KBM-7 (cell line): ENCODE measurements around the gene TPPP2.
"Not testable (repeated sequence)": the region's sequence is repeated elsewhere in the genome, so short reads cannot be mapped to it uniquely, and the experiment has no call there.

Experiments
- DNase-seq: peaks from one replicate; pipeline ENCODE4 v3.0.0-alpha.2; 2015
- in situ Hi-C: fragments of 300-500 bp; cut with MboI; formaldehyde crosslinking; loops from 2 replicates; pipeline ENCODE4 v1.14.3; 2020; ENCODE audit warnings: low sequenced_read_pairs, low pct_unique_long_range_greater_than_20kb, mixed read lengths

Gene TPPP2

DNA sequence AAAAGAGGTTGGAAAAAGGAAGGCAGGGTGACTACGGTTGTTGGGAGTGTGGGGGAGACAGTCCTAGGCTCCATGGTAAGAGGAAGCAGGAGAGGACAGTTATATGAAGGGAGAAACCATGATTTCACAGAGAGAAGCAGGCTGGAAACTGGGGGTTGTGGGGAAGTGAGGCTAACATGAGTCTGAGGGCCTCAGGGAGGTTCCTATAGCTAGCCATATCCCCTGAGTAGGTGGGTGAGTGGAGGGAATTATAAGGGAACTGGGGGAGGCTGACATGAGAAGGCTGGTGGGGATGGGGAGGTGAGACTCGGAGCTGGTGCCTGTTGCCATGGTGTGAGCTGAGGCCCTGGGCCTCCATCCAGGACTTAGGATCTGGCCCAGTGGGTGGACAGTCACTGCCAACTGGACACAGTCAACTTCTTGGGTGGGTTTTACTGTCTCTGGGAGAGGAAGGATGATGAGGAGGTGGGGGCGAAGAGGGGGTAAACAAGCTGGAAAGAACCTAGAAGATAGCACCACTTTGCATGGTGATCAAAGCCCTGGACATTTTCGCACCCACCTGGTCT is 3.2 kb downstream of the TPPP2 start:
- no peak for DNase-seq
- in situ Hi-C loops, result no loop called here

DNA sequence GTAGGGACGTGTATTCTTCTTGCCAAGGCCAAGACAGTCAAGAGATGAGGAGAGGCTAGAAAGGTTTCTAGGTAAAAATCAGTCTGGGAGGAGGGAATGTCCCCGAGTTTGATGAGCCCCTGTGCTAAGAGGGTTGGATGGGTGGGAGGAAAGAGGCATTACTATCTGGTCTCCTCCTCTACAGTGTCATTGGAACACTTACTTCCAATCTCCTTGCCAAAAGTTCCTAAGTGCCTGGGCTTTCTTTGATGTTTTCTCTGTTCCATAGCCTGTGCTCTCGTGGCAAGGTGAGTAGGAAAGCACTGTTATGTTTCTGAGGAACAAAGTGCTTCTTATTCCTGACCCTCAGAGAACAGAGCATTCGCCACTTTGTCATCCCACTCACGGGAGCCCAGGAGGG is 4.7 kb downstream of the TPPP2 start, which contains the start of gene RNASE13:
Gene RNASE13 (minus strand): TSS at position 101 of the 400 bp plus-strand sequence. CDS start 519 bp downstream, outside the sequence.
- in situ Hi-C loops, result no loop called here

DNA sequence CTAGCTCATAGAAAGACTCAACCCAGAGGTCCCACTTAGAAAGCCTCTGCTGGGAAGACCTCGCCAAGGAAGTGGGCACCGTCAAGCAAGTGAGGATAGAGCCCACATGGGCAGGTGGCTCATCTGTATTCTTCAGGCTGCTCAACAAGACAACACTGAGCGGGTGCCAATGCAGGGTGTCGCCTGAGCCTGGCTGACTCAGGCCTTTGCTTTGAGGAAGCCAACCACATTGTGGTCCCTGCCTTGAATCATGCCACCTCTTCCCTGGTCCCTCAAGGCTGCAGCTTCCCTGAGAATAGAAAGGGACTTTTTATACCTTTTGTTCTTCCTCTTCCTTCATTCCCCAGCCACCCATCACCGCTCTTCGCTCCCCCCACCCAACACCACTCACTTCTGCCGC is 6.7 kb downstream of the TPPP2 start:
- DNase-seq, result no peak
- in situ Hi-C loops, result no loop called here

More for the DNA sequence above, 4.7 kb downstream of the TPPP2 start, which contains the start of gene RNASE13:
- DNase-seq, result no peak

DNA sequence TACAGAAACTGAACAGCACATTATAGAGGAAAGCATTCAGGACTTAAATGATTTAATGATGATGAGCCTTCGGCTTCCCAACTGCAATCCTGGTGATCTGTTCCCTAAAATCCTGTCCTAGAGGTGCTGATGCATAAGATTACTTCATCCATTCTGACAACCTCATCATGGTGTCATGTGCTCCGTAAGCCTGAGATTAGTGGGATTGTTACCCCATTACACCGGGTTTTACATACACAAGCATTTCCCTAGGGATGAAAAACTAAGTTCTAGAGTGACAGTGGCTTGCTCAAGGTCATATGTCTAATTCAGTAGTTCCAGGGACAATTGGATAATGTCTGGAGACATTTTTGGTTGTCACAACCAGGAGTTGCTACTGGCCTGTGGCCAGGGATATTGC is 7.1 kb downstream of the TPPP2 start:
- DNase-seq, result no peak
- in situ Hi-C loops, result no loop called here

DNA sequence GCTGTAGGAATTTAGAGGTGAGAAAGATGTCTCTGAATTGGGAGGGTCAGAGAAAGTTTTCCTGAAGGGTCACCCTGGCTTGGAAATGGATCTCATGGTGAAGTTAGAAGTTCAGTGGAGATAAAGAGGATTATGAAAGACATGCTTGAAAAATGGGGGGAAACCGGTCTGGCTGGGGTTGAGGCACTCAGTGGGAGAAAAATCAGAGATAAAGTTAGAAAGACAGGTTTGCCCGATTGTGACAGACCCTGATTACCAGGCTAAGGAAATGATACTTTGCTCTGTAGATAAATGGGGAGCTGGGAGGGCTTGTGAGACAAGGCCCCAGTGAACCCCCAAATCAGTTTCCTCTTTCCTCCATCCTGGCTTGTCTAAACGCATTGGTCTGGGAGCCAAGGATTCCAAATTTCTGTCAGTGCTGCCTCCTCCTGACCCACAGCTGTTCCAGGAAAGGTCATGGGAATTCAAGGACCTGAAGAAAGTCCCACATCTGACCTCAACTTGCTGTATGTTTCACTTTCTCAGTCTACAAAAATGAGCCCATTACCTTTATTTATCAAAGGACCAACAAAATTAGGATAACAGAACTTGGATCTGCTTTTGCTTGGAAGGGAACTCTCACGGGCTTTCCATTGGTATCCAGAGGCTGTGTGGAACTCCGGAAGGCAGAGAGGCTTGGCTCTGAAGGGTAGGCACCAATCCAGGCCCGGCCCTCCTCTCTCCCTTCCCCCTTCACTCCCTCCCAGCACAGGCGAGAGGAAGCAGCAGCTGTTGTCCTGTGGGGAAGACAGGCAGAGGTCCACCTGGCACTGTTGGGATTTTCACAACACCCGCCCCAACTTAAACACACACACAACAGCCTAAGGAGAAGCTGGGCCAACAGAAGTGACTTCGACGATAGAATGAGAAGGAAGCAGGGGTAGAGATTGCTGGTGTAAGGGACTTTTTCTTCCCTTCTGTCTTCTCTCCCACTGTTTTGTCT is 8.7 kb downstream of the TPPP2 start:
- DNase-seq, result no peak
- in situ Hi-C loops, result no loop called here

DNA sequence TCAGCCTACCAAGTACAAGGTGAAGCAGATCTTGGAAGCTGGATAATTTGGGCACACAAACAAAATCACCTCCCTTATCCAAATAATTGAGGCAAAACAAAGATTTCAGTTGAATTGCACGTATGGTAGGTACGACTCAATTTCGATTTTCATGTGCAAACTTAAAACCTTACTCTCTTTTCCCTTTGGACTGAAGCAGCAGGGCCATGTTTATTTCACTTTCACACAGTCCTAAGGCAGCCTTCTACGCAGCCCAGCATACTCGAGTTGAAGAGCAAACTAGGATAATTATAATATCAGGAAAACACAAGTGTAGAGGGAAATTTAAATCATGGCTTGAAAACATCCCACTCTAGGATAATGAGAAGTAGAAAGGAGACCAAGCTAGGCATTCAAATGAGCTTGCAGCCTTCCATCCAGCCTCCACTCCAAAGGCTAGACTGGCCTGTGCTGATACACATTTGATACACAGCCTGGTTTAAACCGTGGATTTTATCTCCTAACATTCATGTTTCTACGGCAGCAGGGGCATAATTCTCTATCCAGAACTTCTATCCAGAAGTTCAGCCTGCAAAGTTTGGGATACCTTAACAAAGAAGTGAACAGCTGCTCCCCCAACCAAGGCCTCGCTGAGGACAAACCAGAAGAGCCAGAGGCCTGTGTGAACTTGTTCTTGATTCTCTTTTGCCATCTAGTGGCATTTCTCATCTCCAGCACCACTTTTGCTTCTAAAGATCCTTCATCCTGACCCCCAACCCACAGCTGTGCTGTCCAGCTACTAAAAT is 9.8 kb downstream of the TPPP2 start:
- peak; percentile 73 for DNase-seq
- in situ Hi-C loops, result no loop called here

DNA sequence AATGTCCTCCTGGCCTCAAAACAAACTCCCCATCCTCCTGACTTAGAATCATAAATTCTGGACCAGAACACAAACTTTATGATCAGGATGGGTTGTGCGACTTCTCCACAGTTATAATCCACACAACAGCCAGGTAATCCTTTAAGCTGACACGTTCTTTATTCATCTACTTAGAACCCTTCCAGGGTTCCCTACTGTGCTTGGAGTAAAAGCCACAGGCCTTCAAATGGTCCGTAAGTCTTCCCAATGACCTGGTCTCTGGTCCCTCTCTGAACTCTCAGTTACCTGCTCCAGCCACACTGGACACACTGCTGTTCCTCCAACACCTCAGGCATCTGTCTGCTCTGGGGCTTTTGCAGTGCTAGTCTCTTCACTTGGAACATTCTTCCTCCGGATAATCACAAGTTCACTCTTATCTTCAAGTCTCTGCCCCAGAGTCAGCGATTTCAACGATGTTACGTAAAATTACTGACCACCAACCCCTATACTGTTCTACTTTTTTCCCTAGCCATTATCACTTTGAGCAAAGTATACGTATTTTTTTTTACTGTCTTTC is 10.4 kb downstream of the TPPP2 start:
- no peak for DNase-seq
- in situ Hi-C loops, result no loop called here

DNA sequence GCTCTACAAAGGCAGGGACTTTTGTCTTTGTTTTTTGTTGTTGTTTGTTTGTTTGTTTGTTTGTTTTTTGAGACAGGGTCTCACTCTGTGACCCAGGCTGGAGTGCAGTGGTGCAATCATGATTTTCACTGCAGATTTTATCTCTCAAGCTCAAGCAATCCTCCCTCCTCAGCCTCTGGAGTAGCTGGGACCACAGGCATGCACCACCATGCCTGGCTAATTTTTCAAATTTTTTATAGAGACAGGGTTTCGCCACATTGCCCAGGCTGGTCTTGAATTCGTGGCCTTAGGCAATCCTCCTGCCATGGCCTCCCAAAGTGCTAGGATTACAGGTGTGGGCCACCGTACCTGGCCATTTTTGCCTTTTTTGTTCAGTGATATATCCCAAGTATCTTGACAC is 10.9 kb downstream of the TPPP2 start:
- in situ Hi-C loops, DNase-seq: not testable (repeated sequence)

DNA sequence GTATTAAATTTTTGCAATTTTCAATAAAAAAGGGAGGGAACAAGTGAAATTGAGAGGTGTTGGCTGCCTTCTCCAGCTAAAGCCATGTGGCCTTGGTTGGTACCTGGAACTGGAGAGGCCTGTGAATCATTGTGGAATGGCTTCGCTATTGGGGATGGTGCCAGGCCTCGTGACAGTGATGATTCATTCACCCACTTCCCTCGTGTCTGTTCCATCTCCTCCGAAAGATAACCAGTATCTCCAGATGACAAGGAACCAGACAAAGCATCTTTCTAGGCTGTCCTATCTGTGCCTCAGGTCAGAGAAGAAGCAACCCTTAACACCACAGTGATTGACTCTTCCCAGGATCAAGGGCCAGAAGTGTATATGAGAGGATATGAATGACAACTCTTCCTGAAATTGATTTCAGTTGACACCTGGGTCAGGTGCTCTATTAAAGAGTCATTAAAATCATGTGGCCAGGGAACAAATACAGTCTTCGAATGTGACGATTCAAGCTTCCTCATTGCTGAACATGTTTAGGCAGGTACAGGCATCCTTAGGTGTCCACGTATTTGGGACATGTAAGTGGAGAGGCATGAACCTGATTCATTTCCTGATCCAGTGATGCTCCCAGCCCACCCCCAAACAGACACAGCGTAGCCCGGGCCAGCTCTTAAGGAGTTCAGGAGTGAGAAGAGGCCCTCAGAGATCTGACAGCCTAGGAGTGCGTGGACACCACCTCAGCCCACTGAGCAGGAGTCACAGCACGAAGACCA is 11.8 kb downstream of the TPPP2 start, which contains the start of gene RNASE7:
Gene RNASE7 (plus strand): TSS at position 687 of the 758 bp plus-strand sequence. CDS start 631 bp downstream, outside the sequence.
- no peak for DNase-seq
- in situ Hi-C loops, result no loop called here

DNA sequence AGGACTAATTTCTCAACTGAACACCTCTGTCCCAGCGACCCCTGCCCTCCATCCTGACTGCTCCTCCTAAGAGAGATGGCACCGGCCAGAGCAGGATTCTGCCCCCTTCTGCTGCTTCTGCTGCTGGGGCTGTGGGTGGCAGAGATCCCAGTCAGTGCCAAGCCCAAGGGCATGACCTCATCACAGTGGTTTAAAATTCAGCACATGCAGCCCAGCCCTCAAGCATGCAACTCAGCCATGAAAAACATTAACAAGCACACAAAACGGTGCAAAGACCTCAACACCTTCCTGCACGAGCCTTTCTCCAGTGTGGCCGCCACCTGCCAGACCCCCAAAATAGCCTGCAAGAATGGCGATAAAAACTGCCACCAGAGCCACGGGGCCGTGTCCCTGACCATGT is 12.9 kb downstream of the TPPP2 start:
- DNase-seq, result no peak
- in situ Hi-C loops, result no loop called here

DNA sequence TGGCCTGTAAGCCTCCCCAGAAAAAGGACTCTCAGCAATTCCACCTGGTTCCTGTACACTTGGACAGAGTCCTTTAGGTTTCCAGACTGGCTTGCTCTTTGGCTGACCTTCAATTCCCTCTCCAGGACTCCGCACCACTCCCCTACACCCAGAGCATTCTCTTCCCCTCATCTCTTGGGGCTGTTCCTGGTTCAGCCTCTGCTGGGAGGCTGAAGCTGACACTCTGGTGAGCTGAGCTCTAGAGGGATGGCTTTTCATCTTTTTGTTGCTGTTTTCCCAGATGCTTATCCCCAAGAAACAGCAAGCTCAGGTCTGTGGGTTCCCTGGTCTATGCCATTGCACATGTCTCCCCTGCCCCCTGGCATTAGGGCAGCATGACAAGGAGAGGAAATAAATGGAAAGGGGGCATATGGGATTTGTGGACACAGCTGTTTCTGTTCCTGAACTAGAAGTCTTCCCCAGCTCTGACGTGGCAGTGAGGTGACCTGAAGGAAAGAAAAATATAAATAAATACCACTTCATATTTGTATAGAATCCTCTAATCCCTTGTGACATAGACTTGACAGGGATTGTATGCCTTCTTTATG is 13.5 kb downstream of the TPPP2 start:
- DNase-seq, result no peak
- in situ Hi-C loops, result no loop called here

DNA sequence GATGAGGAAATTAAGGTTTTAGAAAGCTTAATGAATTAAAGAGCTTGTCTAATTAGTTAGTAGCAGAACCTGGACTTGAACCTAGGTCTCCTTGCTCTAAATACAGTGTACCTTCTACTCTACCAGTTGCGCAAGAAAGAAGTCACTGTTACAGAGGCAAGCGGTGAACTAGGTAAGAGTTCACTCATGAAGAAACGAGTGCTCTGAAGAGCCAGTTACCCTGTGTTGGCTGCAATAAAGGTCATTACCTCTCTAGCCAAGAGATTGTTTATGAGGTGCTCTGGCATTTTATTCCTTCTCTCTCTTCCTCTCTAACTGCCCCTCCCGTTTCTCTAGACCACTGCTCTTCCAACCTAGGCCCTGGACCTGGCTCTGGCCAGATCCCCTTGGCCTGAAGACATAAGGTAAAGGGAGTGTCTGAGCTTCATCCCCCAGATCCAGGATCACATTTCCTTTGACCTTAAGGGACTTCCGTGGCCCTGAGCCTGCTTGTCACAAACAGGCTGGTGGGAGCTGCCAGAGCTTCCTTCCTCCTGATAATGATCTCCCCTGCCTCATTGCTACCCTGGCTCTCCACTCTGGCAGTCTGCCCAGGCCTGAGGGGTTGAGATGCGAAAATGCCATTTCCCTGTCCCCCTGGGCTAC is 14.1 kb downstream of the TPPP2 start:
- DNase-seq, result peak; percentile 88
- in situ Hi-C loops, result no loop called here

DNA sequence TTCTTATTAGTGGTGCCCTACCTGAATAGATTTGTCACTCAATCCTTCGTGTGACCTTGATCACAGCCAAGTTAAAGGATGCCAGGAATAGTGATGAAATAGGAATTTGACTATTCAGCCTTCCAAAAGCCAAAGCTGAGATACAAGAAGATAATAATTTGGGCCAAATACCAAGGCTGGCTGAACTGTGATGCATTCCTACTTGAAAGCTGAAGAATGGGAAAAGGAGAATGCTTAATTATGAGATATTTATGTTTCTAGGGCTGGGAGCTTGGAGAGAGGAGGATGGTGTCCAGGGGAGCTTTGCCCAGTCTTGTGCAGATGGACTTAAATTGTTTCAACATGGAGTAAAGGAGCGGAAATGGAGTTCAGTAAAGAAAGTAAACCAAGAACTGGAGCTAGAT is 17.4 kb downstream of the TPPP2 start:
- in situ Hi-C loops, result no loop called here
- DNase-seq, result no peak

DNA sequence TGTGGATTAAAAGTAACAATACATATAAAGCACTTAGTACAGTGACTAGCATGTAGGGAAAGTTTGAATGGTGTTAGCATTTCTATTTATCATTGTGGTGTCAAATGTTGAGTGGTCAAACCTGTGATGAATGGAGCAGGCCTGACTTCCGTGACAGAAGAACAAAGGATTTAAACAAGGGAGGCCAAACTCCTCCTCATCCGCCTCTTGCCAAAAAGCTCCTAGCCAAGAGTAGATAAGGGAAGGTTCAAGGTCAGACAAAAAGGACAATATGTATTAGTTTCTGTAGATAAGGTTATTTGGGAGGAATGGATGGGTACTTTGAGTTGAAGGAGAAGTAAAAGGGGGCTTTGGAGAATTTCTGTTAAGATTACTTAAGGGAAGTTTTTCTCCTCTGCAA is 18.6 kb downstream of the TPPP2 start:
- no peak for DNase-seq
- in situ Hi-C loops, result no loop called here

DNA sequence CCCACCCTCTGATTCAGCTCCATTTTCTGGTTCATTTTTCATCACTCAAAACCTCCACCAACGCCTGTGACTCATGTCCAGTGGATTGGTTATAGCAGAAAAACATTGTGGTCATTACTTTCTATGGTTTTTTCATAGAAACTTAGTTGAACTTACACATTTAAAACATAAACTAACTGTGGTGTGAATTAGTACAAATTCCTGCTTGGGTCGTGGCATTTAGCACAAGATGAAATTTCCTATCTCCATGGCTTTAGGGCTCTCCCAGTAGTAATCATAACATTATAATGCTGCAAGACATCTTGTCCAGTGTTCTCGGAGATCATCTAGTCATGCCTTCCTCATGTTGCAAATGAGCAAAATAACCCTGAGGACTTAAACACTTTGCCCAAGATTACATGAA is 19.3 kb downstream of the TPPP2 start:
- DNase-seq, result no peak
- in situ Hi-C loops, result no loop called here

DNA sequence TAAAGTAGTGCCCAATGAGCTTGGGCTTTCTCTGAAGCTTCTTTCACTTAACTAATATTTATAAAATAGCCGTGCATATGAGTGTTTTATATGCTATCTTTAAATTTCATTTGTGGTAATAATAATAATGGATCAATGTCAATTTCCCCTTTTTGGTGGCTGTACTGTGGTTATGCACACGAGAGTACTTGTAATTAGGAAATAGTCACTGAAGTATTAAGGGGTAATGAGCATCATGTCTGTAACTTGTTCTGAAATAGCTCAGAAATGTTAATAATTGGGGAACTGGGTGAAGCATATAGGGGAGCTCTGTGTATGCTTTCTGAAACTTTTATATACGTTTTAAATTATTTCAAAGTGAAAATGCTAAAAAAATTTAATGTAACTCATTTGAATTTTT is 20.6 kb downstream of the TPPP2 start:
- no peak for DNase-seq
- in situ Hi-C loops, result no loop called here

DNA sequence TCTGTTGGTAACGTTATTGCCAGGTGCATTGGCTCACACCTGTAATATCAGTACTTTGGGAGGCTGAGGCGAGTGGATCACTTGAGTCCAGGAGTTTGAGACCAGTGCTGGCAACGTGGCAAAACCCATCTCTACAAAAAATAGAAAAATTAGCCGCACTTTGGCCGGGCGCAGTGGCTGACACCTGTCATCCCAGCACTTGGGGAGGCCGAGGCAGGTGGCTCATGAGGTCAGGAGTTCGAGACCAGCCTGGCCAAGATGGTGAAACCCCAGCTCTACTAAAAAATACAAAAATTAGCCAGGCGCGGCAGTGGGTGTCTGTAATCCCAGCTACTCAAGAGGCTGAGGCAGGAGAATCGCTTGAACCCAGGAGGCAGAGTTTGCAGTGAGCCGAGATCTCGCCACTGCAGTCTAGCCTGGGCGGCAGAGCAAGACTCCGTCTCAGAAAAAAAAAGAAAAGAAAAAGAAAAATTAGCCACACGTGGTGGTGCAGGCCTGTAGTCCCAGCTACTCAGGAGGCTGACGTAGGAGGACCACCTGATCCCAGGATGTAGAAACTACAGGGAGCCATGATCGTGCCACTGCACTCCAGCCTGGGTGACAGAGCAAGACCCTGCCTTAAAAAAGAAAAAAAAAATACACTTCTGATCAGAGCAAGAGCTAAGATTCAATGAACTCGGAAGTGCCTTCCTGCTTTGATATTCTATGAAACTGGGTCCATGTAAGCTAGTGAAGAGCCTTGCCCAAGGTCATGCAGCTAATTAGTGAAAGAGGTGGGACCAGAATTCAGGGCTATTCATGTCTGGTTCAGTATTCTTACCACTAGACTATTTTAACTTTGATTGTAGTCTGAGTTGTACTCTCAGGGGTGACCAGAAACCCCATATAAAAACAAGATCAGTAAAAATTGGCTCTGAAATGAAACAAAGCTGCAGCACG is 23.4 kb downstream of the TPPP2 start:
- DNase-seq, result no peak
- in situ Hi-C loops, result no loop called here
